Neuronal stem cell (in vitro differentiated cells): ENCODE data around the gene TFB2M.

ENCODE experiments used
- DNase-seq: peaks from one replicate; pipeline ENCODE4 v3.0.0-alpha.2; 2013; ENCODE audit warnings: low spot score
- H2AFZ ChIP-seq: one replicate; pipeline ENCODE4 v1.6.1; 2013; ENCODE audit warnings: mild to moderate bottlenecking, low read length, inconsistent platforms
- H2AK5ac ChIP-seq: 2 replicates; pipeline ENCODE4 v1.6.1; 2013; ENCODE audit warnings: low read depth, mild to moderate bottlenecking, inconsistent platforms, low read length, moderate library complexity, mixed read lengths
- H2BK120ac ChIP-seq: 2 replicates; pipeline ENCODE4 v1.6.1; 2013; ENCODE audit warnings: low read depth, mild to moderate bottlenecking, inconsistent platforms, low read length, moderate library complexity, mixed read lengths
- H2BK12ac ChIP-seq: one replicate; pipeline ENCODE4 v1.6.1; 2013; ENCODE audit warnings: low read length, inconsistent platforms
- H2BK15ac ChIP-seq: 2 replicates; pipeline ENCODE4 v1.6.1; 2013; ENCODE audit warnings: mild to moderate bottlenecking, low read length, inconsistent platforms, mixed read lengths
- H2BK5ac ChIP-seq: one replicate; pipeline ENCODE4 v1.6.1; 2013; ENCODE audit warnings: inconsistent platforms, mild to moderate bottlenecking, low read length, moderate library complexity
- H3K14ac ChIP-seq: one replicate; pipeline ENCODE4 v1.6.1; 2013; ENCODE audit warnings: low read length, inconsistent platforms
- H3K18ac ChIP-seq: 2 replicates; pipeline ENCODE4 v1.6.1; 2013; ENCODE audit warnings: low read length, inconsistent platforms
- H3K23ac ChIP-seq: 2 replicates; pipeline ENCODE4 v1.6.1; 2013; ENCODE audit warnings: low read depth, mild to moderate bottlenecking, mixed read lengths, low read length, inconsistent platforms; ENCODE audit not compliant: poor library complexity
- H3K27ac ChIP-seq: replicated peaks from 3 replicates; pipeline ENCODE4 v1.5.1; 2013; ENCODE audit warnings: low read length, inconsistent platforms
- H3K27me3 ChIP-seq, 3 experiments: 2 replicates each; pipeline ENCODE4 v1.6.1; 2013; ENCODE audit warnings: low read length in 3 of 3, mild to moderate bottlenecking in 2 of 3, inconsistent platforms in 1 of 3, low read depth in 1 of 3, mixed read lengths in 1 of 3, moderate library complexity in 1 of 3; ENCODE audit not compliant: control insufficient read depth in 3 of 3, insufficient read depth in 3 of 3
- H3K36me3 ChIP-seq, 2 donors: replicated peaks in 1 of 2; 2 replicates each; pipeline ENCODE4 v1.6.1; 2013; ENCODE audit warnings: low read length in 2 of 2; ENCODE audit not compliant: control insufficient read depth in 2 of 2, insufficient read depth in 2 of 2
- H3K4ac ChIP-seq: 2 replicates; pipeline ENCODE4 v1.6.1; 2013; ENCODE audit warnings: inconsistent platforms, mild to moderate bottlenecking, low read length, moderate library complexity
- H3K4me1 ChIP-seq, 2 donors: 1 replicate in 1 of 2; 2 replicates in 1 of 2; pipeline ENCODE4 v1.6.1; 2013; ENCODE audit warnings: low read length in 2 of 2, low read depth in 1 of 2; ENCODE audit not compliant: control insufficient read depth in 2 of 2, insufficient read depth in 1 of 2
- H3K4me2 ChIP-seq: one replicate; pipeline ENCODE4 v1.6.1; 2013; ENCODE audit warnings: mild to moderate bottlenecking, low read length, inconsistent platforms; ENCODE audit not compliant: insufficient read depth, poor library complexity, severe bottlenecking
- H3K4me3 ChIP-seq, 2 donors: 2 replicates each; pipeline ENCODE4 v1.5.1; 2013; ENCODE audit warnings: low read length in 2 of 2, mild to moderate bottlenecking in 2 of 2, inconsistent platforms in 1 of 2, moderate library complexity in 1 of 2
- H3K79me1 ChIP-seq: one replicate; pipeline ENCODE4 v1.6.1; 2013; ENCODE audit warnings: low read depth, mild to moderate bottlenecking, inconsistent platforms, low read length, moderate library complexity
- H3K9ac ChIP-seq: one replicate; pipeline ENCODE4 v1.6.1; 2013; ENCODE audit warnings: mild to moderate bottlenecking, low read depth, low read length, inconsistent platforms; ENCODE audit not compliant: poor library complexity
- H3K9me3 ChIP-seq, 2 donors: replicated peaks in 1 of 2; 2 replicates each; pipeline versions ENCODE3 to v1.6.1; 2013; ENCODE audit warnings: low read length in 2 of 2, mild to moderate bottlenecking in 2 of 2, inconsistent platforms in 1 of 2, low read depth in 1 of 2, mixed read lengths in 1 of 2, moderate library complexity in 1 of 2; ENCODE audit not compliant: control insufficient read depth in 2 of 2, insufficient read depth in 1 of 2
- H4K8ac ChIP-seq: one replicate; pipeline ENCODE4 v1.6.1; 2013; ENCODE audit warnings: low read depth, mild to moderate bottlenecking, inconsistent platforms, low read length, moderate library complexity
- H4K91ac ChIP-seq: one replicate; pipeline ENCODE4 v1.6.1; 2013; ENCODE audit warnings: low read length, low read depth, mild to moderate bottlenecking, inconsistent platforms; ENCODE audit not compliant: poor library complexity
- WGBS, 2 donors: extraction: QIAGEN DNeasy Blood & Tissue Kit; methylation state at CpG; one replicate each; pipeline ENCODE4 v1.1.7; 2013; ENCODE audit warnings: missing lambda C conversion rate in 2 of 2, mixed read lengths in 1 of 2; ENCODE audit not compliant: insufficient read length in 2 of 2, insufficient replicate concordance in 1 of 2; ENCODE audit errors: extremely low coverage in 2 of 2; 5-methylcytosine and 5-hydroxymethylcytosine counted together

Gene TFB2M

DNA sequence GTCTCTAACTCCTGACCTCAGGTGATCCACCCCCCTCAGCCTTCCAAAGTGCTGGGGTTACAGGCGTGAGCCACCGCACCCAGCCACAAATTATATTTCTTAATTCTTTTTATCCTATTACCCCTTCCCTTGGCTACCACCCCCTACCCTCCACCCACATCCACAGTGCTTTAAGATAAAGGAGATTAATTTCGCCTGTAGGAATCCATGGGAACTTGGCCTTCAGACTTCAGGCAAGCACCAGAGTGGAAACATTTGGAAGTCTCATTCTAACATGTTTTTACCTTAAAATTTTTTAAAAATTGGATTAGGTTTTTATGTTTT, 10.6 kb upstream of the TFB2M start:
- H2BK5ac ChIP-seq: no peak overlapping the region
- H3K36me3 ChIP-seq: no peaks in the 10 kb centered on the region
- H2AK5ac ChIP-seq: no peak overlapping the region
- H3K4ac ChIP-seq: no peak overlapping the region
- no peak overlapping the region for H2AFZ ChIP-seq
- H2BK120ac ChIP-seq: no peak overlapping the region
- H3K27me3 ChIP-seq: no peaks in the 10 kb centered on the region
- no peak overlapping the region for H3K27ac ChIP-seq
- no peak overlapping the region for H4K8ac ChIP-seq
- H3K23ac ChIP-seq: no peak overlapping the region
- peaks cover 0 to 2% of the 10 kb centered on the region in 2 donors for H3K4me1 ChIP-seq
- H3K4me3 ChIP-seq: no peak overlapping the region
- peaks cover 2% of the 10 kb centered on the region for H3K79me1 ChIP-seq
- no peak overlapping the region for H3K9ac ChIP-seq
- no peak overlapping the region for H3K4me2 ChIP-seq
- H4K91ac ChIP-seq: no peak overlapping the region
- no peaks in the 10 kb centered on the region for H3K9me3 ChIP-seq
- DNase-seq: no peak
- no peak overlapping the region for H3K18ac ChIP-seq
- no peak overlapping the region for H2BK15ac ChIP-seq
- no peak overlapping the region for H3K14ac ChIP-seq
- no CpG with 5 or more reads among the region's 3 CpGs for WGBS, 2 donors
- H2BK12ac ChIP-seq: no peak overlapping the region

DNA sequence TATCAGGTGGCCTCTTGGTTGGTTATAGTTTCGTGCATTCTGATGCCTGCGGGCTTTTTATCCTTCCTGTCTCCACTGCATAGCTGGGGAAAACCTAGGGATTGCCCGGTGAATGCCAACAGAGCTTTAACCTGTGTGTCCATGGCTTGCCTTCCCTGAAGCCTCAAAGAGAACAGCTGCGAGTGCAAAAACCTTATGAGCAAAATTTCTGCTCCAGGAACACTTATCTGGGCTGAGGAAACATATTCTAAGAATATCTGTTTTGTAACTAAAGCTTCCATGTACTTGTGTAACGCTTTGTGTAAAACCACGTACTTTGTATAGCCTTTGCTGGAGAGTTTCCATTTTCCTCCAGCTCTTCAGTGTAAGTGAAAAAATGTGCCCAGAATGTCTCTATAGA, 7.4 kb upstream of the TFB2M start:
- H3K4me2 ChIP-seq: no peak overlapping the region
- no peak for DNase-seq

DNA sequence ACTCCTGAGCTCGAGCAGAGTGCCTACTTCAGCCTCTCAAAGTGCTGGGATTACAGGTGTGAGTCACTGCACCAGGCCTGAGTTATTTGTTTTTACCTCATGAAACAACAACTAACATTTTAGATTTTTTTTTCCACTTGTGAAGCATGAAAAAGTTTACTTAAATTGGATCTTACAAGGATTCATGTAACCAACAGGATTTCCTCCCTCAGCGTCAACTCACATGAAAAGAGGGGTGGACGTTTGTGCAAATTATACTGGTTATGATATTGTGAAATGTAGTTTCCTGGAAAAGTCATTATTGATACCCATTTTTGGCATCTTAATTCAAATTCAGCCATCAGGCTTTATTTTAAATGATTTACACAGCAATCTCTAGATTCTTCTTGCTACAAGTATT, 6.7 kb upstream of the TFB2M start:
- no peak overlapping the region for H3K4me3 ChIP-seq
- no peak overlapping the region for H2AFZ ChIP-seq
- H2BK120ac ChIP-seq: no peak overlapping the region
- no peaks in the 10 kb centered on the region for H3K36me3 ChIP-seq
- H2BK15ac ChIP-seq: no peak overlapping the region
- no peak overlapping the region for H3K4ac ChIP-seq
- no peaks in the 10 kb centered on the region for H3K27me3 ChIP-seq
- no peak for DNase-seq
- no peak overlapping the region for H3K4me2 ChIP-seq
- no peak overlapping the region for H3K18ac ChIP-seq
- no peaks in the 10 kb centered on the region for H3K9me3 ChIP-seq
- no peak overlapping the region for H4K8ac ChIP-seq
- H2AK5ac ChIP-seq: no peak overlapping the region
- WGBS, 2 donors: no CpG with 5 or more reads among the region's 3 CpGs
- no peak overlapping the region for H2BK12ac ChIP-seq
- no peak overlapping the region for H3K14ac ChIP-seq
- no peak overlapping the region for H2BK5ac ChIP-seq
- no peak overlapping the region for H3K23ac ChIP-seq
- no peak overlapping the region for H3K27ac ChIP-seq
- H3K9ac ChIP-seq: no peak overlapping the region
- peaks cover 2% of the 10 kb centered on the region for H3K79me1 ChIP-seq
- peaks cover 0 to 2% of the 10 kb centered on the region in 2 donors for H3K4me1 ChIP-seq
- H4K91ac ChIP-seq: no peak overlapping the region

More for the DNA sequence above, 7.4 kb upstream of the TFB2M start:
- Histone ChIP-seq H4K91ac (no peak overlapping the region), H3K4ac (no peak overlapping the region), H3K9me3 (no peaks in the 10 kb centered on the region), H3K27ac (no peak overlapping the region), H2BK5ac (no peak overlapping the region), H2AK5ac (no peak overlapping the region), H3K4me1 (peaks cover 0 to 2% of the 10 kb centered on the region in 2 donors), H3K23ac (no peak overlapping the region), H2BK120ac (no peak overlapping the region), H3K9ac (no peak overlapping the region), H2BK15ac (no peak overlapping the region), H3K79me1 (peaks cover 2% of the 10 kb centered on the region), H2BK12ac (no peak overlapping the region), H3K18ac (no peak overlapping the region), H3K36me3 (no peaks in the 10 kb centered on the region), H4K8ac (no peak overlapping the region), H3K14ac (no peak overlapping the region), H3K4me3 (no peak overlapping the region), H2AFZ (no peak overlapping the region), H3K27me3 (no peaks in the 10 kb centered on the region)
- no CpG with 5 or more reads among the region's 6 CpGs for WGBS, 2 donors

DNA sequence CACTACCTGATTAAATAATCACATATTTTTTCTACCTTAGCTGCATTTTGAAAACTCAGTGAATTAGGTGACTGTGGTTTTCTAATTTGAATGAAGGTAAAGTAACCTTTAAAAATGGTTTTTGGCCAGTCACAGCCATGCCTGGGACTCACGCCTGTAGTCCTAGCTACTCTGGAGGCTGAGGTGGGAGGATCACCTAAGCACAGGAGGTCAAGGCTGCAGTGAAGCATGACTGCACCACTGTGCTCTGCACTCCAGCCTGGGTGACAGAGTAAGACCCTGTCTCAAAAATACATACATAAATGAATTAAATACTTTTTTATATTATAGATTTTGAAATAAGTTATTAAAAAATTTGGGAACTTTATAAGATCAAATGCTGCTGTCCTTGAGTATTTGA, 5.9 kb upstream of the TFB2M start:
- no peak for DNase-seq
- Histone ChIP-seq H3K9ac (no peak overlapping the region), H3K79me1 (peaks cover 2% of the 10 kb centered on the region), H3K4me1 (no peaks in the 10 kb centered on the region), H2BK12ac (no peak overlapping the region), H3K27me3 (no peaks in the 10 kb centered on the region), H3K4me2 (no peak overlapping the region), H3K23ac (no peak overlapping the region), H3K9me3 (no peaks in the 10 kb centered on the region), H2AK5ac (no peak overlapping the region), H3K27ac (no peak overlapping the region), H4K8ac (no peak overlapping the region), H2BK120ac (no peak overlapping the region), H3K18ac (no peak overlapping the region), H3K4me3 (no peak overlapping the region), H4K91ac (no peak overlapping the region), H3K14ac (no peak overlapping the region), H2AFZ (no peak overlapping the region), H3K36me3 (no peaks in the 10 kb centered on the region), H2BK5ac (no peak overlapping the region), H3K4ac (no peak overlapping the region), H2BK15ac (no peak overlapping the region)
- WGBS, 2 donors: no CpG with 5 or more reads among the region's 1 CpG
